K562 (cell line): Measurements from ENCODE around the gene EEF2. TPM values are rescaled to one million over a fixed set of nuclear protein-coding genes. Genes with fewer than 3 reads are reported as not detected.

Source experiments
- ATAC-seq: fragments of 200-7000 bp; cut with Tn5 transposase; 3 replicates; pipeline ENCODE4 v1.9.1; 2020; ENCODE audit warnings: moderate library complexity
- BruUV-seq: library from RNA; stranded (reverse); fragments of 400-500 nt; replicated peaks from 2 replicates; lab custom pipeline; 2021; lab: Mats Ljungman, UMichigan
- CTCF ChIA-PET: fragments of 300-600 bp; formaldehyde crosslinking; extraction: SDS; loops from one replicate; lab custom pipeline; 2021; ENCODE audit warnings: low intra/inter-chr PET ratio; lab: Yijun Ruan, JAX
- POLR2A ChIA-PET: fragments of 300-600, 350-650 bp; sonication (Branson Sonifier 250); formaldehyde crosslinking; extraction: SDS; loops from one replicate; lab custom pipeline; 2021; ENCODE audit warnings: antibody characterized with exemption, inconsistent platforms; lab: Yijun Ruan, JAX
- DNase-seq, 4 experiments: peaks; one replicate each; pipeline versions ENCODE4 v3.0.0 to v3.0.0-alpha.2; 2011 to 2018; ENCODE audit warnings: low spot score in 3 of 4, mixed read lengths in 3 of 4; ENCODE audit errors: extremely low read depth in 1 of 4
- FAIRE-seq: peaks from 2 replicates; lab custom pipeline; 2011; peaks lifted over from hg19 to GRCh38; lab: Jason Lieb, UNC
- H2AFZ ChIP-seq: 2 replicates; pipeline ENCODE4 v1.6.0; 2011; ENCODE audit warnings: low read depth, low read length, control low read depth, inconsistent platforms
- H3K27ac ChIP-seq: fragments of 200-600 bp; 3 replicates; pipeline ENCODE4 v1.8.0; 2011; ENCODE audit warnings: low read depth, mild to moderate bottlenecking, control low read depth, inconsistent platforms, low read length, moderate library complexity, mixed read lengths; ENCODE audit errors: extremely low read depth
- H3K27me3 ChIP-seq, 2 experiments: fragments of 300-600 bp in 1 of 2; 2 replicates in 1 of 2; 3 replicates in 1 of 2; pipeline versions ENCODE4 v1.6.0 to v1.8.0; 2011; ENCODE audit warnings: inconsistent platforms in 2 of 2, low read length in 2 of 2, mild to moderate bottlenecking in 1 of 2, mixed read lengths in 1 of 2, moderate library complexity in 1 of 2; ENCODE audit not compliant: control insufficient read depth in 2 of 2, insufficient read depth in 2 of 2
- H3K36me3 ChIP-seq: fragments of 300-600 bp; 3 replicates; pipeline ENCODE4 v1.8.0; 2011; ENCODE audit warnings: mild to moderate bottlenecking, low read length, inconsistent platforms; ENCODE audit not compliant: control insufficient read depth, insufficient read depth
- H3K4me1 ChIP-seq, 2 experiments: fragments of 200-600 bp in 1 of 2; replicated peaks in 1 of 2; 2 replicates in 1 of 2; 3 replicates in 1 of 2; pipeline versions ENCODE4 v1.5.1 to v1.8.0; 2011; ENCODE audit warnings: inconsistent platforms in 2 of 2, low read length in 2 of 2, mild to moderate bottlenecking in 1 of 2, mixed read lengths in 1 of 2, moderate library complexity in 1 of 2; ENCODE audit not compliant: control insufficient read depth in 2 of 2, insufficient read depth in 2 of 2
- H3K4me2 ChIP-seq: 2 replicates; pipeline ENCODE4 v1.6.1; 2011; ENCODE audit warnings: low read length, control low read depth, inconsistent platforms, mixed read lengths; ENCODE audit not compliant: insufficient read depth
- H3K4me3 ChIP-seq: fragments of 200-600 bp; sonication (generic), shearing (Covaris generic); 2 replicates; pipeline ENCODE4 v1.5.1; 2016; ENCODE audit warnings: control low read depth, inconsistent platforms
- H3K79me2 ChIP-seq: fragments of 200-600 bp; 3 replicates; pipeline ENCODE4 v1.8.0; 2011; ENCODE audit warnings: low read length, inconsistent platforms; ENCODE audit not compliant: control insufficient read depth, insufficient read depth
- H3K9ac ChIP-seq, 2 experiments: 2 replicates each; pipeline versions ENCODE4 v1.6.0 to v1.6.1; 2011; ENCODE audit warnings: low read depth in 2 of 2, low read length in 2 of 2, control low read depth in 1 of 2, inconsistent platforms in 1 of 2, mild to moderate bottlenecking in 1 of 2, mixed read lengths in 1 of 2; ENCODE audit not compliant: insufficient read depth in 1 of 2
- H3K9me1 ChIP-seq: one replicate; pipeline ENCODE4 v1.6.0; 2011; ENCODE audit warnings: inconsistent platforms, mild to moderate bottlenecking, low read length, moderate library complexity; ENCODE audit not compliant: control insufficient read depth, insufficient read depth
- H3K9me3 ChIP-seq: replicated peaks from 2 replicates; pipeline ENCODE4 v1.5.1; 2011; ENCODE audit warnings: low read depth, low read length, inconsistent platforms; ENCODE audit not compliant: control insufficient read depth, insufficient read depth
- H4K20me1 ChIP-seq: replicated peaks from 2 replicates; pipeline ENCODE4 v1.6.1; 2011; ENCODE audit warnings: low read length, inconsistent platforms, mixed read lengths; ENCODE audit not compliant: control insufficient read depth, insufficient read depth
- DPF2 ChIP-seq: fragments of 450-650 bp; IDR thresholded peaks from 2 replicates; pipeline ENCODE4 v1.6.1; 2016
- JUND ChIP-seq, 2 experiments: IDR thresholded peaks; 2 replicates in 1 of 2; 3 replicates in 1 of 2; pipeline ENCODE4 v1.6.1; 2011; ENCODE audit warnings: borderline replicate concordance in 2 of 2, low read depth in 2 of 2, low read length in 2 of 2, improper control_type of control experiment in 1 of 2, missing biosample characterization in 1 of 2, missing genetic modification characterization in 1 of 2, missing genetic modification reagents in 1 of 2
- KDM1A ChIP-seq, 2 experiments: fragments of 450-650 bp; IDR thresholded peaks; 2 replicates each; pipeline ENCODE4 v1.6.1; 2016; ENCODE audit warnings: mild to moderate bottlenecking in 2 of 2
- KLF6 ChIP-seq: fragments of 250-450 bp; sonication (Bioruptor Pico); IDR thresholded peaks from 2 replicates; pipeline ENCODE4 v1.4.0; 2020; ENCODE audit warnings: mild to moderate bottlenecking, moderate library complexity, borderline replicate concordance
- POLR2A ChIP-seq: fragments of 450-650 bp; conservative IDR thresholded peaks from 2 replicates; pipeline ENCODE4 v1.6.1; 2016
- POLR2G ChIP-seq: fragments of 200-400 bp; formaldehyde crosslinking; IDR thresholded peaks from 2 replicates; pipeline ENCODE4 v1.6.1; 2017; ENCODE audit warnings: low read depth, mild to moderate bottlenecking, antibody characterized with exemption, low read length, moderate library complexity
- TFE3 ChIP-seq: fragments of 450-650 bp; formaldehyde crosslinking; IDR thresholded peaks from 2 replicates; pipeline ENCODE4 v1.4.0; 2020; ENCODE audit warnings: mild to moderate bottlenecking, mixed read lengths
- ZNF23 ChIP-seq: fragments of 250-450 bp; sonication (Bioruptor Pico); IDR thresholded peaks from 2 replicates; pipeline ENCODE4 v1.4.0; 2020; ENCODE audit warnings: mild to moderate bottlenecking
- WGBS: fragments of 100-300 bp; shearing (Covaris generic); methylation state at CpG from one replicate; pipeline ENCODE4 v1.1.6; 2016; ENCODE audit warnings: low coverage, mixed read lengths; ENCODE audit not compliant: insufficient coverage; ENCODE audit errors: missing lambda C conversion rate; 5-methylcytosine and 5-hydroxymethylcytosine counted together
- in situ Hi-C: fragments of 300-500 bp; cut with MboI; formaldehyde crosslinking; loops from 4 replicates; pipeline ENCODE4 v1.15.0; 2018; ENCODE audit warnings: inconsistent platforms, mixed read lengths
- intact Hi-C: fragments of 100-400 bp; cut with micrococcal nuclease; formaldehyde crosslinking; loops from 2 replicates; pipeline ENCODE4 v1.14.2; 2022
- polyA plus RNA-seq, 8 experiments: library from polyadenylated mRNA; depleted of rRNA in 4 of 8; stranded (reverse) in 5 of 8; unstranded in 3 of 8; fragments of >200 nt; fragmentation: Nextera tagmentation in 2 of 8; fragmentation: Illumina TruSeq in 1 of 8; extraction: Ambion mirVana in 2 of 8; extraction: Trizol in 1 of 8; gene quantifications; 2 replicates each; pipeline versions ENCODE4 v1.2.1 to v1.2.3, GENCODE V29; 2011 to 2014; ENCODE audit warnings: inconsistent platforms in 1 of 8, missing spikeins in 1 of 8
- total RNA-seq, 7 experiments: library from RNA; depleted of rRNA in 6 of 7; stranded (reverse); fragments of >200 nt in 6 of 7; fragmentation: Illumina TruSeq in 2 of 7; extraction: Trizol in 2 of 7; gene quantifications; 2 replicates each; pipeline versions ENCODE4 v1.2.1 to v1.2.3, GENCODE V29; 2011 to 2021; ENCODE audit warnings: low replicate concordance in 1 of 7
- TF ChIP-seq, protein P1 (sequence below): fragments of 200-800 bp; sonication (Bioruptor generic); IDR thresholded peaks from 2 replicates; pipeline ENCODE4 v1.6.1; 2016; ENCODE audit warnings: missing genetic modification characterization, missing compliant biosample characterization

EEF2 gene
- total and polyA plus RNA-seq, 9 of the 15 experiments (the other 6 are each of a cell fraction or from before 2014, with no cell fraction given): 372 to 3,003 (median 1,453) TPM

- Histone ChIP-seq H3K4me3 (no peak overlapping the region), H3K4me2 (no peak overlapping the region), H2AFZ (no peak overlapping the region), H3K4me1 (peaks cover 0 to 38% of the 10 kb centered on the region in 2 experiments; a peak in 2 of 5 replicates), H4K20me1 (no peaks in the 10 kb centered on the region; the same call in 1 of the 2 replicates), H3K79me2 (no peaks in the 10 kb centered on the region)
- POLR2A ChIA-PET: interaction anchor here (0.5 kb wide), 1 partner anchor 9 kb away, joined by 3 read pairs; no protein-coding TSS in a partner anchor
- WGBS: 84% methylated on average over 8 of the region's 9 CpGs
- intact Hi-C loops: no loop called here
- TF ChIP-seq DPF2 (no peak), JUND (IDR thresholded peaks at IDR 0.05; ENCODE audit: borderline replicate concordance, low read depth, low read length) (no peak), JUND (tag; IDR thresholded peaks at IDR 0.05; ENCODE audit: borderline replicate concordance, low read depth, low read length) (no peak), TFE3 (CRISPR knock-in tag) (no peak), KDM1A (IDR thresholded peaks at IDR 0.05) (no peak), POLR2A (peak; percentile 32; the same call in 1 of the 2 replicates), ZNF23 (CRISPR knock-in tag) (no peak), POLR2G (peak; percentile 59; the same call in 1 of the 2 replicates), KLF6 (CRISPR knock-in tag) (no peak)
- TF ChIP-seq, protein P1, sequence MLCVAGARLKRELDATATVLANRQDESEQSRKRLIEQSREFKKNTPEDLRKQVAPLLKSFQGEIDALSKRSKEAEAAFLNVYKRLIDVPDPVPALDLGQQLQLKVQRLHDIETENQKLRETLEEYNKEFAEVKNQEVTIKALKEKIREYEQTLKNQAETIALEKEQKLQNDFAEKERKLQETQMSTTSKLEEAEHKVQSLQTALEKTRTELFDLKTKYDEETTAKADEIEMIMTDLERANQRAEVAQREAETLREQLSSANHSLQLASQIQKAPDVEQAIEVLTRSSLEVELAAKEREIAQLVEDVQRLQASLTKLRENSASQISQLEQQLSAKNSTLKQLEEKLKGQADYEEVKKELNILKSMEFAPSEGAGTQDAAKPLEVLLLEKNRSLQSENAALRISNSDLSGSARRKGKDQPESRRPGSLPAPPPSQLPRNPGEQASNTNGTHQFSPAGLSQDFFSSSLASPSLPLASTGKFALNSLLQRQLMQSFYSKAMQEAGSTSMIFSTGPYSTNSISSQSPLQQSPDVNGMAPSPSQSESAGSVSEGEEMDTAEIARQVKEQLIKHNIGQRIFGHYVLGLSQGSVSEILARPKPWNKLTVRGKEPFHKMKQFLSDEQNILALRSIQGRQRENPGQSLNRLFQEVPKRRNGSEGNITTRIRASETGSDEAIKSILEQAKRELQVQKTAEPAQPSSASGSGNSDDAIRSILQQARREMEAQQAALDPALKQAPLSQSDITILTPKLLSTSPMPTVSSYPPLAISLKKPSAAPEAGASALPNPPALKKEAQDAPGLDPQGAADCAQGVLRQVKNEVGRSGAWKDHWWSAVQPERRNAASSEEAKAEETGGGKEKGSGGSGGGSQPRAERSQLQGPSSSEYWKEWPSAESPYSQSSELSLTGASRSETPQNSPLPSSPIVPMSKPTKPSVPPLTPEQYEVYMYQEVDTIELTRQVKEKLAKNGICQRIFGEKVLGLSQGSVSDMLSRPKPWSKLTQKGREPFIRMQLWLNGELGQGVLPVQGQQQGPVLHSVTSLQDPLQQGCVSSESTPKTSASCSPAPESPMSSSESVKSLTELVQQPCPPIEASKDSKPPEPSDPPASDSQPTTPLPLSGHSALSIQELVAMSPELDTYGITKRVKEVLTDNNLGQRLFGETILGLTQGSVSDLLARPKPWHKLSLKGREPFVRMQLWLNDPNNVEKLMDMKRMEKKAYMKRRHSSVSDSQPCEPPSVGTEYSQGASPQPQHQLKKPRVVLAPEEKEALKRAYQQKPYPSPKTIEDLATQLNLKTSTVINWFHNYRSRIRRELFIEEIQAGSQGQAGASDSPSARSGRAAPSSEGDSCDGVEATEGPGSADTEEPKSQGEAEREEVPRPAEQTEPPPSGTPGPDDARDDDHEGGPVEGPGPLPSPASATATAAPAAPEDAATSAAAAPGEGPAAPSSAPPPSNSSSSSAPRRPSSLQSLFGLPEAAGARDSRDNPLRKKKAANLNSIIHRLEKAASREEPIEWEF (CRISPR knock-in tag): no peak
- TF ChIP-seq, all 486 proteins: peak for 2
- Histone ChIP-seq H3K9me1 (no peaks in the 10 kb centered on the region), H3K27ac (no peak overlapping the region), H3K36me3 (peaks cover 56% of the 10 kb centered on the region), H3K9ac (peak overlapping the region in 1 of 2 experiments; percentile 17; a peak in 1 of 4 replicates), H3K9me3 (no peaks in the 10 kb centered on the region; the same call in 1 of the 2 replicates), H3K27me3 (no peaks in the 10 kb centered on the region)
- FAIRE-seq: no peak
- no TSS peak for BruUV-seq
- in situ Hi-C loops: no loop called here
- ATAC-seq: no peak
- CTCF ChIA-PET: no interaction called here
- DNase-seq: no peak
These were observed 45.7 kb upstream of the EEF2 start for GRCh38 chr19:4030981-4031380.
